Smooth muscle cell (in vitro differentiated cells): ENCODE measurements around the gene FIBCD1. TPM values are rescaled to one million over a fixed set of nuclear protein-coding genes. Genes with fewer than 3 reads are reported as not detected.

Experiments used
- DNase-seq: peaks from one replicate; lab custom pipeline; 2025; ENCODE audit not compliant: unreplicated experiment; lab: John Stamatoyannopoulos, UW
- H2AFZ ChIP-seq: fragments of 200-600 bp; sonication (generic); 2 replicates; pipeline ENCODE4 v1.6.0; 2016; ENCODE audit warnings: antibody characterized with exemption, low read depth, mild to moderate bottlenecking
- H3F3A ChIP-seq: fragments of 200-600 bp; sonication (generic); 2 replicates; pipeline ENCODE4 v1.6.0; 2017; ENCODE audit warnings: antibody characterized with exemption, low read depth
- H3K27ac ChIP-seq: fragments of 200-600 bp; sonication (generic); 2 replicates; pipeline ENCODE4 v1.5.1; 2016; ENCODE audit warnings: low read depth, mild to moderate bottlenecking
- H3K27me3 ChIP-seq: fragments of 200-600 bp; sonication (generic); 2 replicates; pipeline ENCODE4 v1.6.1; 2016; ENCODE audit warnings: low read depth, mild to moderate bottlenecking
- H3K36me3 ChIP-seq: fragments of 200-600 bp; sonication (generic); 2 replicates; pipeline ENCODE4 v1.5.1; 2016; ENCODE audit warnings: low read depth
- H3K4me1 ChIP-seq: fragments of 200-600 bp; sonication (generic); 2 replicates; pipeline ENCODE4 v1.5.1; 2016; ENCODE audit warnings: low read depth
- H3K4me2 ChIP-seq: fragments of 200-600 bp; sonication (generic); 2 replicates; pipeline ENCODE4 v1.6.0; 2016; ENCODE audit warnings: mild to moderate bottlenecking
- H3K4me3 ChIP-seq: fragments of 200-600 bp; sonication (generic); 2 replicates; pipeline ENCODE4 v1.5.1; 2016; ENCODE audit warnings: mild to moderate bottlenecking
- H3K79me2 ChIP-seq: fragments of 200-600 bp; sonication (generic); 2 replicates; pipeline ENCODE4 v1.6.0; 2016; ENCODE audit warnings: low read depth, mild to moderate bottlenecking
- H3K9ac ChIP-seq: fragments of 200-600 bp; sonication (generic); 2 replicates; pipeline ENCODE4 v1.6.0; 2016; ENCODE audit warnings: low read depth
- H3K9me3 ChIP-seq: fragments of 200-600 bp; sonication (generic); replicated peaks from 2 replicates; pipeline ENCODE4 v1.5.1; 2016; ENCODE audit warnings: low read depth
- H4K20me1 ChIP-seq: fragments of 200-600 bp; sonication (generic); 2 replicates; pipeline ENCODE4 v1.6.0; 2016; ENCODE audit warnings: low read depth
- CTCF ChIP-seq: fragments of 200-600 bp; sonication (generic); IDR thresholded peaks from 2 replicates; pipeline ENCODE4 v1.5.1; 2017; ENCODE audit warnings: borderline replicate concordance, mild to moderate bottlenecking, antibody characterized with exemption; ENCODE audit not compliant: insufficient read depth, poor library complexity, severe bottlenecking
- WGBS: methylation state at CpG from one replicate; pipeline ENCODE4 v1.1.7; 2016; ENCODE audit warnings: low lambda C conversion rate; 5-methylcytosine and 5-hydroxymethylcytosine counted together
- polyA plus RNA-seq: library from polyadenylated mRNA; unstranded; fragments of >200 nt; fragmentation: Nextera tagmentation; extraction: Ambion mirVana; gene quantifications from 2 replicates; pipeline ENCODE4 v1.2.1, GENCODE V29; 2016
- total RNA-seq: library from RNA; depleted of rRNA; stranded (reverse); fragments of >200 nt; gene quantifications from 2 replicates; pipeline ENCODE4 v1.2.3, GENCODE V29; 2014

Gene FIBCD1
- total and polyA plus RNA-seq, 2 experiments from 2014 or later, result 1.8 to 4.7 TPM

GRCh38 chr9:130873966-130874365 is 65.1 kb downstream of the FIBCD1 start:
- H3K9ac ChIP-seq, result no peak overlapping the region
- no peaks in the 10 kb centered on the region for H3F3A ChIP-seq
- no peaks in the 10 kb centered on the region for H3K9me3 ChIP-seq
- H3K4me3 ChIP-seq, result no peak overlapping the region
- no peak overlapping the region for H3K4me2 ChIP-seq
- H3K27me3 ChIP-seq, result no peaks in the 10 kb centered on the region
- H3K27ac ChIP-seq, result no peak overlapping the region
- no peak for TF ChIP-seq CTCF
- H2AFZ ChIP-seq, result no peak overlapping the region
- H3K79me2 ChIP-seq, result peaks cover 16% of the 10 kb centered on the region
- no peaks in the 10 kb centered on the region for H3K4me1 ChIP-seq
- WGBS, result 96% methylated on average over 8 of the region's 8 CpGs
- DNase-seq, result no peak
- peaks cover 82% of the 10 kb centered on the region for H4K20me1 ChIP-seq
- H3K36me3 ChIP-seq, result peaks cover 21% of the 10 kb centered on the region

GRCh38 chr9:130872912-130873503 is 66.0 kb downstream of the FIBCD1 start:
- no peak overlapping the region for H3K9ac ChIP-seq
- WGBS, result 98% methylated on average over 15 of the region's 15 CpGs
- H3F3A ChIP-seq, result no peaks in the 10 kb centered on the region
- peaks cover 21% of the 10 kb centered on the region for H3K36me3 ChIP-seq
- no peak for DNase-seq
- H3K79me2 ChIP-seq, result peaks cover 24% of the 10 kb centered on the region
- no peak for TF ChIP-seq CTCF
- H2AFZ ChIP-seq, result no peak overlapping the region
- no peak overlapping the region for H3K4me3 ChIP-seq
- peaks cover 86% of the 10 kb centered on the region for H4K20me1 ChIP-seq
- no peak overlapping the region for H3K27ac ChIP-seq
- H3K9me3 ChIP-seq, result no peaks in the 10 kb centered on the region
- no peaks in the 10 kb centered on the region for H3K27me3 ChIP-seq
- no peak overlapping the region for H3K4me2 ChIP-seq
- no peaks in the 10 kb centered on the region for H3K4me1 ChIP-seq

GRCh38 chr9:130872508-130872907 is 66.5 kb downstream of the FIBCD1 start:
- no peak for TF ChIP-seq CTCF
- peaks cover 89% of the 10 kb centered on the region for H4K20me1 ChIP-seq
- H3K9ac ChIP-seq, result no peak overlapping the region
- H3K9me3 ChIP-seq, result no peaks in the 10 kb centered on the region
- H3K27me3 ChIP-seq, result no peaks in the 10 kb centered on the region
- H3K36me3 ChIP-seq, result peaks cover 21% of the 10 kb centered on the region
- DNase-seq, result no peak
- H3K27ac ChIP-seq, result no peak overlapping the region
- peaks cover 27% of the 10 kb centered on the region for H3K79me2 ChIP-seq
- no peak overlapping the region for H2AFZ ChIP-seq
- 99% methylated on average over 9 of the region's 9 CpGs for WGBS
- H3K4me2 ChIP-seq, result no peak overlapping the region
- H3K4me3 ChIP-seq, result no peak overlapping the region
- no peaks in the 10 kb centered on the region for H3F3A ChIP-seq
- H3K4me1 ChIP-seq, result no peaks in the 10 kb centered on the region

GRCh38 chr9:130872093-130872492 is 67.0 kb downstream of the FIBCD1 start:
- Histone ChIP-seq H3K9me3 (no peaks in the 10 kb centered on the region), H3K4me1 (no peaks in the 10 kb centered on the region), H3K9ac (no peak overlapping the region), H3K27me3 (no peaks in the 10 kb centered on the region), H3K79me2 (peaks cover 31% of the 10 kb centered on the region), H3K4me3 (no peak overlapping the region), H4K20me1 (peaks cover 89% of the 10 kb centered on the region), H3F3A (no peaks in the 10 kb centered on the region), H2AFZ (no peak overlapping the region), H3K36me3 (peaks cover 21% of the 10 kb centered on the region), H3K4me2 (no peak overlapping the region), H3K27ac (no peak overlapping the region)
- 98% methylated on average over 15 of the region's 15 CpGs for WGBS
- TF ChIP-seq CTCF, result no peak
- DNase-seq, result no peak
